Colonic mucosa (tissue), 4 donors: ENCODE measurements around the gene DBP. TPM values are rescaled to one million over a fixed set of nuclear protein-coding genes. Genes with fewer than 3 reads are reported as not detected.

ENCODE experiments used
- DNase-seq: peaks from one replicate; pipeline ENCODE4 v3.0.0-alpha.2; 2020
- H3K27ac ChIP-seq: fragments of 200-600 bp; one replicate; pipeline ENCODE4 v1.8.0; 2021
- H3K27me3 ChIP-seq: fragments of 200-600 bp; one replicate; pipeline ENCODE4 v1.8.0; 2021
- H3K36me3 ChIP-seq: fragments of 200-600 bp; one replicate; pipeline ENCODE4 v1.8.0; 2021
- H3K4me1 ChIP-seq: fragments of 200-600 bp; one replicate; pipeline ENCODE4 v1.8.0; 2021; ENCODE audit warnings: mild to moderate bottlenecking
- H3K4me3 ChIP-seq: fragments of 200-600 bp; one replicate; pipeline ENCODE4 v1.8.0; 2021
- H3K9ac ChIP-seq, 2 donors: one replicate each; pipeline ENCODE4 v1.7.0; 2013; ENCODE audit warnings: control low read depth in 2 of 2, low read depth in 2 of 2, low read length in 2 of 2
- H3K9me3 ChIP-seq: fragments of 200-600 bp; one replicate; pipeline ENCODE4 v1.8.0; 2021
- intact Hi-C: fragments of 100-400 bp; cut with DNase I; formaldehyde crosslinking; loops from one replicate; pipeline ENCODE4 v1.14.1; 2022
- total RNA-seq, 2 donors: library from RNA; stranded (reverse); fragmentation: NEBNext Ultra II Directional in 1 of 2; extraction: Animal tissue kit (Norgen Biotek cat#: 25700) in 1 of 2; gene quantifications; one replicate each; pipeline ENCODE4 v1.2.1, GENCODE V29; 2021
- TF ChIP-seq, protein P1 (sequence below): fragments of 200-600 bp; IDR thresholded peaks from one replicate; pipeline ENCODE4 v1.8.0; 2022; ENCODE audit warnings: antibody characterized with exemption, mild to moderate bottlenecking
- donor health status: healthy.
- donor health status: DM: no; HTN: no; CAD: no.
- donor health status: DM: no; HTN: no; CAD: no.

DBP gene
- total RNA-seq, 2 donors from 2014 or later, result 4.7 to 8.9 TPM

GRCh38 chr19:48644839-48645619, 7.8 kb upstream of the DBP start:
- H3K27me3 ChIP-seq, result peaks cover 5% of the 10 kb centered on the region
- peak overlapping the region; percentile 26 to 58 for H3K9ac ChIP-seq
- H3K36me3 ChIP-seq, result no peaks in the 10 kb centered on the region
- DNase-seq, result peak; percentile 75
- no peaks in the 10 kb centered on the region for H3K9me3 ChIP-seq
- intact Hi-C loops, result loop anchor here (5.0 kb wide), 3 partner anchors 92 to 197 kb away; no protein-coding TSS in a partner anchor
- peak overlapping the region; percentile 27 for H3K4me3 ChIP-seq
- TF ChIP-seq, protein P1, sequence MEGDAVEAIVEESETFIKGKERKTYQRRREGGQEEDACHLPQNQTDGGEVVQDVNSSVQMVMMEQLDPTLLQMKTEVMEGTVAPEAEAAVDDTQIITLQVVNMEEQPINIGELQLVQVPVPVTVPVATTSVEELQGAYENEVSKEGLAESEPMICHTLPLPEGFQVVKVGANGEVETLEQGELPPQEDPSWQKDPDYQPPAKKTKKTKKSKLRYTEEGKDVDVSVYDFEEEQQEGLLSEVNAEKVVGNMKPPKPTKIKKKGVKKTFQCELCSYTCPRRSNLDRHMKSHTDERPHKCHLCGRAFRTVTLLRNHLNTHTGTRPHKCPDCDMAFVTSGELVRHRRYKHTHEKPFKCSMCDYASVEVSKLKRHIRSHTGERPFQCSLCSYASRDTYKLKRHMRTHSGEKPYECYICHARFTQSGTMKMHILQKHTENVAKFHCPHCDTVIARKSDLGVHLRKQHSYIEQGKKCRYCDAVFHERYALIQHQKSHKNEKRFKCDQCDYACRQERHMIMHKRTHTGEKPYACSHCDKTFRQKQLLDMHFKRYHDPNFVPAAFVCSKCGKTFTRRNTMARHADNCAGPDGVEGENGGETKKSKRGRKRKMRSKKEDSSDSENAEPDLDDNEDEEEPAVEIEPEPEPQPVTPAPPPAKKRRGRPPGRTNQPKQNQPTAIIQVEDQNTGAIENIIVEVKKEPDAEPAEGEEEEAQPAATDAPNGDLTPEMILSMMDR, result no peak
- H3K27ac ChIP-seq, result no peak overlapping the region
- H3K4me1 ChIP-seq, result no peaks in the 10 kb centered on the region

DNA sequence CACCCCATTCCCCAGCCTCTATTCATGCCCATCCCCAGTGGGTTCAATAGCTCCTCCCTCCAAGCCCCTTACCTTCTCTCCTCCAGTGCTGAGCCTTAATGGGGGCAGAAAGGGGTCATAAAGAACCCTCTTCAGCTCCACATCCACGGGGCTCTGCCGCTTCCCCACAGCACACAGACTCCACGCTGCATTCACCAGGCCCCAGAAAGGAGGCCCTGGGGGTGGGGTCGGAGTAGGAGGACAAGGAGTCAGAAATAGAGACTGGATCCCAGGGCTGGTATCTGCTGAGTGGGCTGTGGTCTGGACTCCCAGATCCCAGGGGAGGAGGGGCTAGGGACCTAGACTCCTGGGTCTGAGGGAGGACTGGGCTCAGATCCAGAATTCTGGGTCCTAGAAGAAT, 7.2 kb upstream of the DBP start:
- Histone ChIP-seq H3K9ac (no peak overlapping the region), H3K9me3 (no peaks in the 10 kb centered on the region), H3K4me3 (no peak overlapping the region), H3K27me3 (peaks cover 5% of the 10 kb centered on the region), H3K36me3 (no peaks in the 10 kb centered on the region), H3K27ac (no peak overlapping the region), H3K4me1 (no peaks in the 10 kb centered on the region)
- DNase-seq, result no peak
- intact Hi-C loops, result no loop called here
- TF ChIP-seq, protein P1, result no peak

DNA sequence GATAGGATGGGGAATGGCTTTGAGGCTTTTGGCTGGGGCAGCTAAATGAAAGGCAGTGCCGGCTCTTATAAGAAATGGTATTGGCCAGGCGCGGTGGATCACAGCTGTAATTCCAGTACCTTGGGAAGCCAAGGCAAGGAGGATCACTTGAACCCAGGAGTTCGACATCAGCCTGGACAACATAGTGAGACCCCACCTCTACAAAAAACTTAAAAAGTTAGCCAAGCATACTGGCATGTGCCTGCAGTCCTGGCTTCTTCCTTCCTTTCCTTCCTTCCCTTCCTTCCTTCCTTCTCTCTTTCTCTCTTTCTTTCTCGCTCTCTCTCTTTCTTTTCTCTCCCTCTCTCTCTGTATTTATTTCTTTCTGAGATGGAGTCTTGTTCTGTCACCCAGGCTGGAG, 5.7 kb upstream of the DBP start:
- intact Hi-C loops, result no loop called here
- H3K4me1 ChIP-seq, result no peaks in the 10 kb centered on the region

GRCh38 chr19:48641850-48642249, 4.7 kb upstream of the DBP start:
- intact Hi-C loops, result no loop called here
- Histone ChIP-seq H3K27ac (no peak overlapping the region), H3K4me3 (no peak overlapping the region), H3K36me3 (no peaks in the 10 kb centered on the region), H3K27me3 (peaks cover 5% of the 10 kb centered on the region), H3K9me3 (no peaks in the 10 kb centered on the region), H3K9ac (no peak overlapping the region), H3K4me1 (no peaks in the 10 kb centered on the region)
- TF ChIP-seq, protein P1, result no peak
- DNase-seq, result no peak

More for the DNA sequence above, 5.7 kb upstream of the DBP start:
- Histone ChIP-seq H3K4me3 (no peak overlapping the region), H3K27ac (no peak overlapping the region), H3K27me3 (peaks cover 5% of the 10 kb centered on the region), H3K9ac (no peak overlapping the region), H3K36me3 (no peaks in the 10 kb centered on the region), H3K9me3 (no peaks in the 10 kb centered on the region)
- no peak for DNase-seq
- TF ChIP-seq, protein P1, result no peak

- TF ChIP-seq, protein P1, result no peak
Observed at GRCh38 chr19:48639483-48640375, 2.5 kb upstream of the DBP start.

More at GRCh38 chr19:48639483-48640375, 2.5 kb upstream of the DBP start:
- no peaks in the 10 kb centered on the region for H3K36me3 ChIP-seq
- DNase-seq, result no peak
- no peak overlapping the region for H3K4me3 ChIP-seq
- no peak overlapping the region for H3K9ac ChIP-seq
- peaks cover 4% of the 10 kb centered on the region for H3K4me1 ChIP-seq
- H3K27ac ChIP-seq, result no peak overlapping the region
- H3K9me3 ChIP-seq, result no peaks in the 10 kb centered on the region
- intact Hi-C loops, result no loop called here
- H3K27me3 ChIP-seq, result no peaks in the 10 kb centered on the region
